Mammary epithelial cell (primary cell): ENCODE data around the gene BNIPL.

Source experiments
- EZH2 ChIP-seq: IDR thresholded peaks from 2 replicates; pipeline ENCODE4 v1.6.1; 2012; ENCODE audit warnings: low read length, inconsistent platforms, borderline replicate concordance
- TF ChIP-seq, protein P1 (sequence below), 2 donors: IDR thresholded peaks in 1 of 2; conservative IDR thresholded peaks in 1 of 2; 2 replicates each; pipeline ENCODE4 v1.5.1; 2011 to 2012; ENCODE audit warnings: inconsistent platforms in 2 of 2, low read length in 2 of 2, mild to moderate bottlenecking in 2 of 2, control low read depth in 1 of 2, low read depth in 1 of 2; ENCODE audit not compliant: insufficient read depth in 1 of 2; ENCODE audit errors: extremely low read depth in 1 of 2

DNA sequence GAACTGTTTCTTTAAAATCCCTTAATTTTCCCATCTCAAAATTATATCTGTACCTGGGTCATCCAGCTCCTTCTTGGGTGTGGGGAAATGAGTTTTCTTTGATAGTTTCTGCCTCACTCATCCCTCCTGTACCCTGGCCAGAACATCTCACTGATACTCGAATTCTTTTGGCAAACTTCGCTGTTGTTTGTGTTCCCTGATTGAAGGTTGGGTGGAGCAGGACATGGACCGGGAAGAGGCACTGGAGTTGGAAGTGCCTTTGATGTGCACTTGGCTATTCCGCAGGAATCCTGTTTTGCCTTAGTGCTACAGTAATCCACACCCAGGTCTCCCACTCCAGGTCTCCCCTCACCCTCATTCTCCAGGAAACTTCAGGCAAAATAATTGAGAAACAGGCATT is 40.9 kb upstream of the BNIPL start:
- no peak for TF ChIP-seq EZH2
- TF ChIP-seq, protein P1, sequence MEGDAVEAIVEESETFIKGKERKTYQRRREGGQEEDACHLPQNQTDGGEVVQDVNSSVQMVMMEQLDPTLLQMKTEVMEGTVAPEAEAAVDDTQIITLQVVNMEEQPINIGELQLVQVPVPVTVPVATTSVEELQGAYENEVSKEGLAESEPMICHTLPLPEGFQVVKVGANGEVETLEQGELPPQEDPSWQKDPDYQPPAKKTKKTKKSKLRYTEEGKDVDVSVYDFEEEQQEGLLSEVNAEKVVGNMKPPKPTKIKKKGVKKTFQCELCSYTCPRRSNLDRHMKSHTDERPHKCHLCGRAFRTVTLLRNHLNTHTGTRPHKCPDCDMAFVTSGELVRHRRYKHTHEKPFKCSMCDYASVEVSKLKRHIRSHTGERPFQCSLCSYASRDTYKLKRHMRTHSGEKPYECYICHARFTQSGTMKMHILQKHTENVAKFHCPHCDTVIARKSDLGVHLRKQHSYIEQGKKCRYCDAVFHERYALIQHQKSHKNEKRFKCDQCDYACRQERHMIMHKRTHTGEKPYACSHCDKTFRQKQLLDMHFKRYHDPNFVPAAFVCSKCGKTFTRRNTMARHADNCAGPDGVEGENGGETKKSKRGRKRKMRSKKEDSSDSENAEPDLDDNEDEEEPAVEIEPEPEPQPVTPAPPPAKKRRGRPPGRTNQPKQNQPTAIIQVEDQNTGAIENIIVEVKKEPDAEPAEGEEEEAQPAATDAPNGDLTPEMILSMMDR (conservative IDR thresholded peaks at IDR 0.05 in 1 of 2, IDR thresholded peaks at IDR 0.05 in 1 of 2; ENCODE audit: extremely low read depth in 1 of 2, insufficient read depth in 1 of 2, low read depth in 1 of 2, low read length in 2 of 2) = no peak
